K562 (cell line): ENCODE data around the gene RPS6KL1. TPM values are rescaled to one million over a fixed set of nuclear protein-coding genes. Genes with fewer than 3 reads are reported as not detected.

ENCODE experiments used
- ATAC-seq: fragments of 200-7000 bp; cut with Tn5 transposase; 3 replicates; pipeline ENCODE4 v1.9.1; 2020; ENCODE audit warnings: moderate library complexity
- BruUV-seq: library from RNA; stranded (reverse); fragments of 400-500 nt; replicated peaks from 2 replicates; lab custom pipeline; 2021; lab: Mats Ljungman, UMichigan
- CTCF ChIA-PET: fragments of 300-600 bp; formaldehyde crosslinking; extraction: SDS; loops from one replicate; lab custom pipeline; 2021; ENCODE audit warnings: low intra/inter-chr PET ratio; lab: Yijun Ruan, JAX
- POLR2A ChIA-PET: fragments of 300-600, 350-650 bp; sonication (Branson Sonifier 250); formaldehyde crosslinking; extraction: SDS; loops from one replicate; lab custom pipeline; 2021; ENCODE audit warnings: antibody characterized with exemption, inconsistent platforms; lab: Yijun Ruan, JAX
- DNase-seq, 4 experiments: peaks; one replicate each; pipeline versions ENCODE4 v3.0.0 to v3.0.0-alpha.2; 2011 to 2018; ENCODE audit warnings: low spot score in 3 of 4, mixed read lengths in 3 of 4; ENCODE audit errors: extremely low read depth in 1 of 4
- FAIRE-seq: peaks from 2 replicates; lab custom pipeline; 2011; peaks lifted over from hg19 to GRCh38; lab: Jason Lieb, UNC
- H2AFZ ChIP-seq: 2 replicates; pipeline ENCODE4 v1.6.0; 2011; ENCODE audit warnings: low read depth, low read length, control low read depth, inconsistent platforms
- H3K27ac ChIP-seq: fragments of 200-600 bp; 3 replicates; pipeline ENCODE4 v1.8.0; 2011; ENCODE audit warnings: low read depth, mild to moderate bottlenecking, control low read depth, inconsistent platforms, low read length, moderate library complexity, mixed read lengths; ENCODE audit errors: extremely low read depth
- H3K27me3 ChIP-seq, 2 experiments: fragments of 300-600 bp in 1 of 2; 2 replicates in 1 of 2; 3 replicates in 1 of 2; pipeline versions ENCODE4 v1.6.0 to v1.8.0; 2011; ENCODE audit warnings: inconsistent platforms in 2 of 2, low read length in 2 of 2, mild to moderate bottlenecking in 1 of 2, mixed read lengths in 1 of 2, moderate library complexity in 1 of 2; ENCODE audit not compliant: control insufficient read depth in 2 of 2, insufficient read depth in 2 of 2
- H3K36me3 ChIP-seq: fragments of 300-600 bp; 3 replicates; pipeline ENCODE4 v1.8.0; 2011; ENCODE audit warnings: mild to moderate bottlenecking, low read length, inconsistent platforms; ENCODE audit not compliant: control insufficient read depth, insufficient read depth
- H3K4me1 ChIP-seq, 2 experiments: fragments of 200-600 bp in 1 of 2; replicated peaks in 1 of 2; 2 replicates in 1 of 2; 3 replicates in 1 of 2; pipeline versions ENCODE4 v1.5.1 to v1.8.0; 2011; ENCODE audit warnings: inconsistent platforms in 2 of 2, low read length in 2 of 2, mild to moderate bottlenecking in 1 of 2, mixed read lengths in 1 of 2, moderate library complexity in 1 of 2; ENCODE audit not compliant: control insufficient read depth in 2 of 2, insufficient read depth in 2 of 2
- H3K4me2 ChIP-seq: 2 replicates; pipeline ENCODE4 v1.6.1; 2011; ENCODE audit warnings: low read length, control low read depth, inconsistent platforms, mixed read lengths; ENCODE audit not compliant: insufficient read depth
- H3K4me3 ChIP-seq: fragments of 200-600 bp; sonication (generic), shearing (Covaris generic); 2 replicates; pipeline ENCODE4 v1.5.1; 2016; ENCODE audit warnings: control low read depth, inconsistent platforms
- H3K79me2 ChIP-seq: fragments of 200-600 bp; 3 replicates; pipeline ENCODE4 v1.8.0; 2011; ENCODE audit warnings: low read length, inconsistent platforms; ENCODE audit not compliant: control insufficient read depth, insufficient read depth
- H3K9ac ChIP-seq, 2 experiments: 2 replicates each; pipeline versions ENCODE4 v1.6.0 to v1.6.1; 2011; ENCODE audit warnings: low read depth in 2 of 2, low read length in 2 of 2, control low read depth in 1 of 2, inconsistent platforms in 1 of 2, mild to moderate bottlenecking in 1 of 2, mixed read lengths in 1 of 2; ENCODE audit not compliant: insufficient read depth in 1 of 2
- H3K9me1 ChIP-seq: one replicate; pipeline ENCODE4 v1.6.0; 2011; ENCODE audit warnings: inconsistent platforms, mild to moderate bottlenecking, low read length, moderate library complexity; ENCODE audit not compliant: control insufficient read depth, insufficient read depth
- H3K9me3 ChIP-seq: replicated peaks from 2 replicates; pipeline ENCODE4 v1.5.1; 2011; ENCODE audit warnings: low read depth, low read length, inconsistent platforms; ENCODE audit not compliant: control insufficient read depth, insufficient read depth
- H4K20me1 ChIP-seq: replicated peaks from 2 replicates; pipeline ENCODE4 v1.6.1; 2011; ENCODE audit warnings: low read length, inconsistent platforms, mixed read lengths; ENCODE audit not compliant: control insufficient read depth, insufficient read depth
- BACH1 ChIP-seq: fragments of 200-800 bp; sonication (Bioruptor generic); IDR thresholded peaks from 2 replicates; pipeline ENCODE4 v1.6.1; 2016; ENCODE audit warnings: missing genetic modification characterization, missing compliant biosample characterization
- BCOR ChIP-seq: fragments of 450-650 bp; IDR thresholded peaks from 2 replicates; pipeline ENCODE4 v1.6.1; 2016
- KDM1A ChIP-seq, 2 experiments: fragments of 450-650 bp; IDR thresholded peaks; 2 replicates each; pipeline ENCODE4 v1.6.1; 2016; ENCODE audit warnings: mild to moderate bottlenecking in 2 of 2
- POLR2AphosphoS2 ChIP-seq: IDR thresholded peaks from 2 replicates; pipeline ENCODE4 v1.6.1; 2012; ENCODE audit warnings: low read length, improper control_type of control experiment
- RBM25 ChIP-seq: fragments of 200-400 bp; formaldehyde crosslinking; IDR thresholded peaks from 2 replicates; pipeline ENCODE4 v1.6.1; 2018; ENCODE audit warnings: low read length, low read depth, moderate library complexity; ENCODE audit not compliant: severe bottlenecking
- WGBS: fragments of 100-300 bp; shearing (Covaris generic); methylation state at CpG from one replicate; pipeline ENCODE4 v1.1.6; 2016; ENCODE audit warnings: low coverage, mixed read lengths; ENCODE audit not compliant: insufficient coverage; ENCODE audit errors: missing lambda C conversion rate; 5-methylcytosine and 5-hydroxymethylcytosine counted together
- in situ Hi-C: fragments of 300-500 bp; cut with MboI; formaldehyde crosslinking; loops from 4 replicates; pipeline ENCODE4 v1.15.0; 2018; ENCODE audit warnings: inconsistent platforms, mixed read lengths
- intact Hi-C: fragments of 100-400 bp; cut with micrococcal nuclease; formaldehyde crosslinking; loops from 2 replicates; pipeline ENCODE4 v1.14.2; 2022
- polyA plus RNA-seq, 8 experiments: library from polyadenylated mRNA; depleted of rRNA in 4 of 8; stranded (reverse) in 5 of 8; unstranded in 3 of 8; fragments of >200 nt; fragmentation: Nextera tagmentation in 2 of 8; fragmentation: Illumina TruSeq in 1 of 8; extraction: Ambion mirVana in 2 of 8; extraction: Trizol in 1 of 8; gene quantifications; 2 replicates each; pipeline versions ENCODE4 v1.2.1 to v1.2.3, GENCODE V29; 2011 to 2014; ENCODE audit warnings: inconsistent platforms in 1 of 8, missing spikeins in 1 of 8
- total RNA-seq, 7 experiments: library from RNA; depleted of rRNA in 6 of 7; stranded (reverse); fragments of >200 nt in 6 of 7; fragmentation: Illumina TruSeq in 2 of 7; extraction: Trizol in 2 of 7; gene quantifications; 2 replicates each; pipeline versions ENCODE4 v1.2.1 to v1.2.3, GENCODE V29; 2011 to 2021; ENCODE audit warnings: low replicate concordance in 1 of 7

RPS6KL1 gene
- total and polyA plus RNA-seq, 9 of the 15 experiments (the other 6 are each of a cell fraction or from before 2014, with no cell fraction given): 0.91 to 15.5 (median 8.1) TPM

- CTCF ChIA-PET: interaction anchor here (1.4 kb wide), 1 partner anchor 167 kb away, joined by 4 read pairs; no protein-coding TSS in a partner anchor
- H3K9me1 ChIP-seq: no peaks in the 10 kb centered on the region
- no peaks in the 10 kb centered on the region for H3K27me3 ChIP-seq
- no peaks in the 10 kb centered on the region for H3K9me3 ChIP-seq
- H3K4me2 ChIP-seq: peak overlapping the region; percentile 76
- POLR2A ChIA-PET: interaction anchor here (0.9 to 1.5 kb wide), 7 partner anchors 9 to 195 kb away, joined by 3 to 11 read pairs (median 4); partner anchors contain the start of gene ACYP1
- DNase-seq: no peak
- peak overlapping the region; percentile 78 for H3K4me3 ChIP-seq
- peak; percentile 41; the same call in 1 of the 2 replicates for TF ChIP-seq BCOR
- TF ChIP-seq KDM1A (IDR thresholded peaks at IDR 0.05): peak in 1 of 2 experiments; percentile 16; a peak in 1 of 4 replicates
- no peak for TF ChIP-seq BACH1 (tag)
- no peak for TF ChIP-seq POLR2AphosphoS2
- TF ChIP-seq RBM25: peak; percentile 48
- no peak overlapping the region; the same call in 2 of the 3 replicates for H3K27ac ChIP-seq
- peak overlapping the region; percentile 87 for H2AFZ ChIP-seq
- intact Hi-C loops (no loop called here), in situ Hi-C loops (no loop called here)
- no peak for FAIRE-seq
- no peaks in the 10 kb centered on the region for H4K20me1 ChIP-seq
- no peaks in the 10 kb centered on the region; the same call in 2 of the 3 replicates for H3K79me2 ChIP-seq
- peak overlapping the region; percentile 80 to 96 for H3K9ac ChIP-seq
- TSS peak; percentile 70 for BruUV-seq
- 63% methylated on average over 13 of the region's 19 CpGs for WGBS
- H3K36me3 ChIP-seq: no peaks in the 10 kb centered on the region
- H3K4me1 ChIP-seq: peaks cover 6 to 35% of the 10 kb centered on the region in 2 experiments; a peak in 4 of 5 replicates
- peak; percentile 14 for ATAC-seq
Measured at GRCh38 chr14:74921987-74922751, 891 bp downstream of the RPS6KL1 start.
